Measurements from ENCODE around the gene ZNF423.

Gene ZNF423

GRCh38 chr16:49826515-49826914 lies 29.4 kb downstream of the ZNF423 start:
- FAIRE-seq (no peak), DNase-seq (ENCODE audit: low spot score) (no peak)

- FAIRE-seq, result no peak
Observed at GRCh38 chr16:49825041-49825440, 30.9 kb downstream of the ZNF423 start.

GRCh38 chr16:49824593-49824992 lies 31.3 kb downstream of the ZNF423 start:
- DNase-seq (ENCODE audit: low spot score) (no peak), FAIRE-seq (no peak)

More at GRCh38 chr16:49825041-49825440, 30.9 kb downstream of the ZNF423 start:
- no peak for DNase-seq (ENCODE audit: low spot score)

GRCh38 chr16:49822649-49823370 lies 33.1 kb downstream of the ZNF423 start:
- FAIRE-seq, result no peak
- no peak for DNase-seq (ENCODE audit: low spot score)

- no peak for FAIRE-seq
- DNase-seq (ENCODE audit: low spot score), result no peak
Observed at GRCh38 chr16:49821614-49822282, 34.2 kb downstream of the ZNF423 start.

GRCh38 chr16:49821156-49821555 lies 34.8 kb downstream of the ZNF423 start:
- FAIRE-seq (no peak), DNase-seq (ENCODE audit: low spot score) (no peak)

GRCh38 chr16:49817754-49818507 lies 38.0 kb downstream of the ZNF423 start:
- no peak for FAIRE-seq

GRCh38 chr16:49816875-49817274 lies 39.0 kb downstream of the ZNF423 start:
- DNase-seq (ENCODE audit: low spot score), result no peak

More at GRCh38 chr16:49817754-49818507, 38.0 kb downstream of the ZNF423 start:
- no peak for DNase-seq (ENCODE audit: low spot score)

GRCh38 chr16:49811644-49812334 lies 44.1 kb downstream of the ZNF423 start:
- DNase-seq (ENCODE audit: low spot score) (no peak), FAIRE-seq (no peak)

More at GRCh38 chr16:49816875-49817274, 39.0 kb downstream of the ZNF423 start:
- FAIRE-seq, result no peak

GRCh38 chr16:49810831-49811230 lies 45.1 kb downstream of the ZNF423 start:
- FAIRE-seq (no peak), DNase-seq (ENCODE audit: low spot score) (no peak)

- DNase-seq (ENCODE audit: low spot score) (no peak), FAIRE-seq (no peak)
Observed at GRCh38 chr16:49809561-49809960, 46.4 kb downstream of the ZNF423 start.

GRCh38 chr16:49809062-49809461 lies 46.9 kb downstream of the ZNF423 start:
- DNase-seq (ENCODE audit: low spot score), result no peak
- FAIRE-seq, result no peak

GRCh38 chr16:49806446-49806845 lies 49.5 kb downstream of the ZNF423 start:
- FAIRE-seq (no peak), DNase-seq (ENCODE audit: low spot score) (no peak)

- no peak for FAIRE-seq
- DNase-seq (ENCODE audit: low spot score), result no peak
Observed at GRCh38 chr16:49801290-49801689, 54.6 kb downstream of the ZNF423 start.

GRCh38 chr16:49800876-49801275 lies 55.0 kb downstream of the ZNF423 start:
- no peak for FAIRE-seq
- no peak for DNase-seq (ENCODE audit: low spot score)

- FAIRE-seq (no peak), DNase-seq (ENCODE audit: low spot score) (no peak)
Observed at GRCh38 chr16:49800441-49800840, 55.5 kb downstream of the ZNF423 start.

GRCh38 chr16:49799172-49799571 lies 56.7 kb downstream of the ZNF423 start:
- DNase-seq (ENCODE audit: low spot score), result no peak
- no peak for FAIRE-seq

GRCh38 chr16:49795513-49795912 lies 60.4 kb downstream of the ZNF423 start:
- FAIRE-seq, result no peak
- no peak for DNase-seq (ENCODE audit: low spot score)

GRCh38 chr16:49793244-49793643 lies 62.7 kb downstream of the ZNF423 start:
- FAIRE-seq, result no peak
- no peak for DNase-seq (ENCODE audit: low spot score)

- DNase-seq (ENCODE audit: low spot score), result no peak
- FAIRE-seq, result no peak
Observed at GRCh38 chr16:49789616-49790015, 66.3 kb downstream of the ZNF423 start.

GRCh38 chr16:49788986-49789385 lies 66.9 kb downstream of the ZNF423 start:
- FAIRE-seq, result no peak
- DNase-seq (ENCODE audit: low spot score), result no peak

GRCh38 chr16:49788572-49788971 lies 67.3 kb downstream of the ZNF423 start:
- FAIRE-seq (no peak), DNase-seq (ENCODE audit: low spot score) (no peak)
